ENCODE results near the gene TREML4.

Gene TREML4

DNA sequence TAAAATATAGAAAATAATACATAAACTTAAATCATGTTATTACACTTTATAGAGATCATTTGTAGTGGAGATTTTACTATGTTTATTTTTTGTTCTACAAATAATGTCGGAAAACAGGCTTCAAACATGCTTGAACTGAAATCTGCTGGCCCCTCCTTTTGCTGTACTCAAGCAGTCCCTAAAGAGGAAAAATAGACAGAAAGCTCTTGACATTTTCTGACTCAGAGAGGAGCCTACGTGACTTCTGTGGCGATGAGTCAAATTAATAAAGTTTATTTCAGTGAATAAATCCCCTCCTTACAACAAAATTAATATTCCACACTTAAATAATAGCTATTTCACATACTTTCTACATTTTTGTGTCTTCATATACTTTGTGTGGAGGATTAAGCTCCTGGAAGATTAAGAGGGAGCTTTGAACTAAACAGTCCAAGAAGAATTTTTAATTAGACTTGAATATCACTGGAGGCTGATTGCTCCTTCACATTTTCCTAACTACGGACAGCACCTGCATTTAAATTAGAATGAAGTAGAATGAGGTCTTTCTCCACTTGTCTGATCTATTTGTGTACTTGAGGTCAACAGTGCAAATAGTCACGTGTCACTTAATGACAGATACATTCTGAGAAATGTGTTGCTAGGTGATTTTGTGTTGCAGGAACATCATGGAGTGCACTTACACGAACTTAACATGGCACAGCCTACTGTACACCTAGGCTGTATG lies 60.0 kb downstream of the TREML4 start:
- DNase-seq (ENCODE audit: low spot score), result no peak
